Activated naive CD8-positive, alpha-beta T cell treated with anti-CD3 and anti-CD28 coated beads, Interleukin-2, amount 50 U/mL, for 24 hours (primary cell): ENCODE results near the gene MVB12B.
A peak's percentile ranks its signal among the peaks of the same experiment; 100 is the strongest.

Source experiments
- ATAC-seq: fragments of 150-1000 bp; cut with Tn5 transposase; one replicate; pipeline ENCODE4 v1.10.0; 2021
- DNase-seq: peaks from one replicate; pipeline ENCODE4 v3.0.0; 2021
- H3K27ac Mint-ChIP-seq: one replicate; pipeline ENCODE4 v1.8.0; 2021; ENCODE audit warnings: mild to moderate bottlenecking, mixed read lengths
- H3K27me3 Mint-ChIP-seq: one replicate; pipeline ENCODE4 v1.8.0; 2021; ENCODE audit warnings: mixed read lengths
- H3K36me3 Mint-ChIP-seq: one replicate; pipeline ENCODE4 v1.8.0; 2021; ENCODE audit warnings: low read depth, mixed read lengths
- H3K4me1 Mint-ChIP-seq: one replicate; pipeline ENCODE4 v1.8.0; 2021; ENCODE audit warnings: mixed read lengths
- H3K4me3 Mint-ChIP-seq: one replicate; pipeline ENCODE4 v1.8.0; 2021; ENCODE audit warnings: mild to moderate bottlenecking, moderate library complexity, mixed read lengths
- H3K9me3 Mint-ChIP-seq: one replicate; pipeline ENCODE4 v1.8.0; 2021; ENCODE audit warnings: mixed read lengths

The MVB12B gene

DNA sequence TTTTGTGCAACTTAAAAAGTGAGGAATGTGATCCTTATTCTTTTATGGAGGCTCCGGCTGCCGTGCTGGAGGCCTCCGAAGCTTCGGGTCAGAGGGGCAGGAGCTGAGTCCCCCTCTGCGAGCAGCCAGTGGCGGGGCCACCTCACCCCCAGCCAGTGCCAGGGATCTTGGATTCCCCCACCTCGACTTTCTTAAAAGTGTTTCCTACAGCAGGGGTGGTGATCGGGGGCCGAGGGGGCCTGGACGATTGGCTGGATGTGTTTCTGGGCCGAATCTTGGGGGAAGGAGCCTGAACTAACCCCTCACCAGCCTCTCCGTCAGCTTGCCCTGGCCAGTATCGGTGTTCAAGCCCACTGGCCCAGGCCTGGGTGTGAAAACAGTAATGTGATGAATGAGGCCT, 194.9 kb downstream of the MVB12B start:
- ATAC-seq (no peak), DNase-seq (no peak)
- Mint-ChIP-seq H3K27ac (no peak overlapping the region), H3K4me1 (peaks cover 55% of the 10 kb centered on the region), H3K9me3 (no peaks in the 10 kb centered on the region), H3K36me3 (no peaks in the 10 kb centered on the region), H3K27me3 (peaks cover 60% of the 10 kb centered on the region), H3K4me3 (no peak overlapping the region)

DNA sequence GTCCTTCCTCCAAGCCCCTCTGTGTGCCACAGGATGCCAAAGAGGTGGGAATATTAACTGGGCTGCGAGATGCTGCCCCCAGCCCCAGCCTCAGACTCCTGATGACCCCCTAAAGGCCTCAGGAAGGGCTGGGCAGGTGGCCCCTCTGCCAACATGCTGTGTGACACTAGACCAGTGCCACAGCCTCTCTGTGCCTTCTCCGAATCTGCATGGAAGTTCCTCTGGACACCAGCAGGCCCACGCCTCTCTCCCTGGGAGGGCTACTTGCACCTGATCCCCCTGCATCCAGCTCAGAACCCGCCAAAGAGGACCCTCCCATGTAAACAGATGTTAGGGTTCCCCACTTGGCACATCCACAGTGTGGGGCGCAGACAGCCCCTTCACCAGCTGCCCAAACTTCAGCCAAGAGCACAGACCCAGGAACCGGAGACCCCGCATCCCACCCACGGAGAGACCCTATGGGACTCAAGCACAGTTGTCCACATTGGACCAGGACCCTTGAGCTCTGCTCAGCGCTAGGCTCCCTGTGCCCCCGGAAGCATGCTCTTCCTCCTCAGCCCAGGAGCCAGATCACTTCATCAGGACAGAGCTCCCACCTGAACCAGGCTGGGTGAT, 195.5 kb downstream of the MVB12B start:
- Mint-ChIP-seq H3K36me3 (no peaks in the 10 kb centered on the region), H3K4me1 (peaks cover 50% of the 10 kb centered on the region), H3K27me3 (peaks cover 55% of the 10 kb centered on the region), H3K27ac (no peak overlapping the region), H3K9me3 (no peaks in the 10 kb centered on the region), H3K4me3 (no peak overlapping the region)
- no peak for DNase-seq
- no peak for ATAC-seq

DNA sequence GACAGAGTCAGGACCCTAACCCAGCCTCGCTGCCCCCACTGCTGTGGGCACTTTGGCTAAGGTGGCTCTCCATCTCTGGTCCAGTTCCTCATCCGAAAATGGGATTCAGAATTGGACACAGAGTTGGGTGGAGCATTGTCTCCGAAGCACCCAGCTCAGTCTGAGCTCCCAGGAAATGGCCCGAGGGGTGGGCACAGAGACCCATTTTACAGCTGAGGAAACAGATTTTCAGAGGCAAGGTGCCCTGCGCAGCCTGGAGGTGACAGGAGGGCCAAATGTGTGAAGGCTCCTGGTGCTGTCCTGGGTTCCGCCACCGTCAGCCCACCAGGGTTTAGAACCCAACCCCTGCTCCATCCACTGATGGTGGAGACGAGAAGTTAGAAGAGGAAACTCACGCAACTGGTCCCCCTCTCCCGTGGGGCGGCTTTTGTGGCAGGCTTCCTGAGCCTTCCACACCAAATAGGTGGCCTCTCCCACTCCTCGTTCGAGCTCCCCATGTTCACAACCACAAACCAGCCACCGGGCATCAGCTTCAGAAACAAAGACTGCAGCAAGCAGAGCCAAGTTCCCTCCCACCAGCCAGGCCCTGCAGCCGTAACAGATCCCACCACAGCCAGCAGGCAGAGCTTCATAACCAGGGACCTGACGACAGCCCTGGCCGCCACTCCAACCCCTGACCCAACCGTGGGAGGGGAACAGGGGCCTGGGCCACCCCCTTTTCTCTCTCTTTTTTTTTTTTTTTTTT, 196.2 kb downstream of the MVB12B start:
- ATAC-seq (no peak), DNase-seq (no peak)
- no peaks in the 10 kb centered on the region for H3K36me3 Mint-ChIP-seq
- peaks cover 43% of the 10 kb centered on the region for H3K4me1 Mint-ChIP-seq
- no peak overlapping the region for H3K27ac Mint-ChIP-seq
- H3K9me3 Mint-ChIP-seq, result no peaks in the 10 kb centered on the region
- no peak overlapping the region for H3K4me3 Mint-ChIP-seq
- peaks cover 52% of the 10 kb centered on the region for H3K27me3 Mint-ChIP-seq

DNA sequence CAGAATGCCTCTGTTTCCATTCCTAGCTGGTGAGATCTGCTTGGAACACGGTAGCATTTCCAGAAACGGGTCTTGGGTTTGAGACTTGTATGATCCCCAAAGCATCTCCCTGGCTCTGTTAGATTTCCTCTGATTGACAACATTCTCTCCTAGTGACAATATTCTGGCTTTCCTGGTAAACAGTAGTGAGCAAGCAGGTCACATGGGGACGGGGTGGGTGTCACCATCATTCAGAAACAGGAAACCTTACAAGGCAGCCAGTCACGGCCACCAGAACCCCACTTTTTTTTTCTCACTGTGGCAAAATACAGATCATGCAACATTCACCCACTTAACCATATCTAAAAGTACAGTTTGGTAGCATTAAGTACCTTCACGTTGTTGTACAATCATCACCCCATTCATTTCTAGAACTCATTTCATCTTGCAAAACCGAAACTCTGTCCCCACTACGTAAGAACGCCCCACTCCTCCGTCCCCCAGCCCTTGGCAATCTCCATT, 197.0 kb downstream of the MVB12B start:
- peak overlapping the region; percentile 50 for H3K4me3 Mint-ChIP-seq
- peaks cover 44% of the 10 kb centered on the region for H3K27me3 Mint-ChIP-seq
- DNase-seq, result peak; percentile 41
- peak; percentile 75 for ATAC-seq
- no peaks in the 10 kb centered on the region for H3K9me3 Mint-ChIP-seq
- H3K36me3 Mint-ChIP-seq, result no peaks in the 10 kb centered on the region
- peak overlapping the region; percentile 12 for H3K27ac Mint-ChIP-seq
- peaks cover 34% of the 10 kb centered on the region for H3K4me1 Mint-ChIP-seq

DNA sequence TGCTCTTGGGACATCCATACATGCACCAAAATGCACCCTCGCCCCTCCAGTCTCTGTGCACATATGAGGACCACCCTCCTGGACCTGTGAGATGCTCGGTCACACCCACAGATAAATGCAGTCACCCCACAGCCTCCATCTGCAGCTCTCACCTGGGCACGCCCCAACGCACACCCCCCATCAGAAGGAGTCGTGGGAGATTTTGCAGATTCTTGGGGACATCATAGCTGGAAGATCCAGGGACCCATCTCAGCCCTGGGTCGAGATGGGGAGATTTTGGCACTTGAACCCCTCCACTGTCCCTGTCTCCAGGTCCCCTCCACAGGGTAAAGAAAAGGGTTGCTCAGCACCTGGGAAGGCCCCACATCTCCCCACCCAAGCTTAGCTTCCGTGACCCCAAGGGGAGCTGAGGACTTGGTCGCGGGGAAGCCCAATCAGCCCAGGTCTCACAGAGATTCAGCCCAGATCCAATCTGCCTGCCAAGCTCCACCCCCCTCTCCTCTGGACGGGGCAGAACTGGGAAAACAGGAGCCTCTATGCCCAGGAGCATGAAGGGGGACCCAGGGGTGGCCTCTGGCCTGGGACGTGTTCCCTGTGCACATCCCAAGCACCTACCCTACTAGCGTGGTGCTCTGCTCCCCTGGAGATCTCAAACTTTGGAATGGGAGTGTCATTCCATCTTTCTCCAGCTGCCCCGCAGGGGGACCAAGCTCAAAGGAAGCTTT, 197.9 kb downstream of the MVB12B start:
- no peaks in the 10 kb centered on the region for H3K36me3 Mint-ChIP-seq
- no peak overlapping the region for H3K27ac Mint-ChIP-seq
- H3K27me3 Mint-ChIP-seq, result peaks cover 36% of the 10 kb centered on the region
- no peak overlapping the region for H3K4me3 Mint-ChIP-seq
- DNase-seq, result no peak
- H3K4me1 Mint-ChIP-seq, result peaks cover 26% of the 10 kb centered on the region
- no peaks in the 10 kb centered on the region for H3K9me3 Mint-ChIP-seq
- ATAC-seq, result no peak

DNA sequence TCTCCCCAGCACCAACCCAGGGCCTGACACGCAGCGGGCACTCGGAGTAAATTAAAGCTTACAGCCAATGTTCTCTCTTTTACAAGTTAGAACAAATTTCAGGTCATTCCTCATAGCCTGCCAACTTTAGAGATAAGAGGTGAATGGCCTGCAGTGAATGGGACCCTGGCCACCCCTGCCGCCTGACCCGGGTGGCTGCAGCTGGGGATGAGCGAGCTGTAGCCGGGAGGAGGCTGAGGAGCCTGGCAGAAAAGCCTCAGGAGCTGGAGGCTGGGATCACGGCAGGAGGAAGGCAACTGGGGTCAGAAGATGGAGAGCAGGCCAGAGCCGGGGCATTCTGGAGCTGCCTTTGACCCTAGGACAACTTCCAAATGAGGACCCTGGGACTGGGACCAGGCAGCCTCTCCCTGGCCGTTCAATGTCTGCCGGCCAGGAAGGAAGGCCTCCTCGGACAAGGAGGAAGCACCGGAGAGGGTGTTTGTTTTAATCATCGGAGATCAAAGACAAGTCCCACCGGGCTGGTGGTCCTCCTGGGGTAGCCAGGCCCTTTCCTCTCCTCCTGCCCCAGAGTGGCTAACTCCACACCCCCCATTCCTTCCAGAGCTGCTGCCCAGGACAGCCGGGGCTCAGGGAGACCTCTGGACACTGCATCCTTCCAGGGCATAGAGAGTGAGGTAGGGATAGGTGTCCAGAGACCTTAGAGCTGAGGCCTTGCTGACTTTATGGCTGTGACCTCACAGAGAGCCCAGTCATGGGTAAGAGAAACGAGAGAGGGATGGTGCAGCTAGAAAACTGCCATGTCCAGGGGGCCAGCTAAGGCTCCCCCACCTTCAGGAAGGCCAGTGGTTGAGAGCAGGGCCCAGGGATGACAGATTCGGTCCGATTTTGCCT, 199.8 kb downstream of the MVB12B start:
- peaks cover 26% of the 10 kb centered on the region for H3K27me3 Mint-ChIP-seq
- peaks cover 22% of the 10 kb centered on the region for H3K4me1 Mint-ChIP-seq
- no peak overlapping the region for H3K4me3 Mint-ChIP-seq
- DNase-seq, result no peak
- no peaks in the 10 kb centered on the region for H3K36me3 Mint-ChIP-seq
- no peak for ATAC-seq
- no peak overlapping the region for H3K27ac Mint-ChIP-seq
- no peaks in the 10 kb centered on the region for H3K9me3 Mint-ChIP-seq

DNA sequence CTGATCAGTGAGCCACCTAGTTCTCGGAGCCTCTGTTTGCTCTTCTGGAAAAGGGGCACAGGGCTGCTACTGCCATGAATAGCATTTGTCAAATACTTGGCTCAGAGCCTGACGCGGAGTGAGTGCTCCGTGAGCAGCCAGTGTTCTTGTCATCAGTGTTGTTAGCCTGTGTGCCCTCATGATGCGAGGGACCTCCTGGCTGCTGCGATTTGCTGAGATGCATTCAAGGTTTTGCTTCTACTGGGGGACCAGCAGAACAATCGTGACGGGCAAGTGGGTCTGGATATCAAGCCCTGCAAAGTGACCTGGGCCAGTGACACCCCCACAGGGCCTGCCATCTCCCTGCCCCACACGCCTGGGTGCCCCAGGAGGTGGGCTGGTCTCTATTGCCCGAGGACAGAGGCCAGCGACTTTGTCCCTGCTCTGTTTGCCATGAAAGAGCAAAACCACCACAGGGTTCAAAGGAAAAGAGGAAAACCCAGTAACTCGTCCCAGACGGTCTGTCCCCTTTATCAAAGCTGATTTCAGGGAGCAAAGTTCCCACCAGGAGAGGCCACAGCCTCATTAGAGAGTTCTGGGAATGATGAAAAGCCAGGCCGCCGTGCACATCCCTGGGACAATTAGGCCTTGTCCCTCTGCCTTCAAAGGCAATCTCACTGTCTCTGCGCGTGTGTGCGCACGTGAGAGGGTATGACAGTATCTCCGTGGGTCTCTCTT, 200.6 kb downstream of the MVB12B start:
- no peak overlapping the region for H3K4me3 Mint-ChIP-seq
- peaks cover 24% of the 10 kb centered on the region for H3K27me3 Mint-ChIP-seq
- no peaks in the 10 kb centered on the region for H3K36me3 Mint-ChIP-seq
- H3K4me1 Mint-ChIP-seq, result peaks cover 22% of the 10 kb centered on the region
- DNase-seq, result no peak
- H3K27ac Mint-ChIP-seq, result no peak overlapping the region
- no peaks in the 10 kb centered on the region for H3K9me3 Mint-ChIP-seq
- ATAC-seq, result no peak

DNA sequence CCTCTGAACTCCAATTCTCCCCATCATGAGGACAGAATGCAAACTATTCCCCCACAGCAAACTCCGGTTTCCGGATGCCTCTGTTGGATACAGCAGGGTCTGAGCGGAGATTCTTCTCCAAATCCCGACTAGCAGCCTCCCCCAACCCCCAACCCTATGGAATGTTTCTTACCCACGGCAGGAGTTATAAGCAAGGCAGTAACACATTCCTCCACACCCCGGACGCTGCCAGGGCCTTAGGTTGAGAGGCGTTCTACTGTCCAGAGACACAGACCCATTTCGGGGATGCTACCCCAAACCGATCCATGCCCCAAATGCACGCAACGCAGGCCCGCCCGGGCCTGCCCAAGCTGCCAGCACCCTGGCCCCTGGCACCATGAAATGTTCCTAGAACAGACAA, 201.5 kb downstream of the MVB12B start:
- Mint-ChIP-seq H3K9me3 (no peaks in the 10 kb centered on the region), H3K27ac (no peak overlapping the region), H3K4me1 (peaks cover 16% of the 10 kb centered on the region), H3K4me3 (no peak overlapping the region), H3K36me3 (no peaks in the 10 kb centered on the region), H3K27me3 (peaks cover 20% of the 10 kb centered on the region)
- ATAC-seq, result no peak
- DNase-seq, result no peak

DNA sequence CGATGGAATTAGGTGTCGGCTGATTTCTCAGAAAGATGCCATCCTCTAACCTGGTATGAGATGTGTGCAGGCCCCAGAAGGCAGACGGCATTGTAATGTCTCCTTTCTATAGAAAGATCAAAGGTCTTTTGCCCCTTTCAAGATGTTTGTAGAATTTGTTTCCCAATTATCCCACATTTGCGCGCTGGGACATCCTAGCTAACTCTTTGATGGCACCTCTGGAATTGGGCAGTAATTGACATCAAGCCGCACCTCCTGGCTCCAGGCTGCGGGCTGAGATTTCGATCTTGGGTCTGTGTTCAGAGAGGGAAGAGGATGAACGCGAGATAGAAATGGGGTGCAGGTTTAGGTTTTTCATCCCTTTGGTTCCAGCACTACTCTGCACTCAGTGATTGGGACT, 202.3 kb downstream of the MVB12B start:
- DNase-seq, result no peak
- no peak overlapping the region for H3K4me3 Mint-ChIP-seq

DNA sequence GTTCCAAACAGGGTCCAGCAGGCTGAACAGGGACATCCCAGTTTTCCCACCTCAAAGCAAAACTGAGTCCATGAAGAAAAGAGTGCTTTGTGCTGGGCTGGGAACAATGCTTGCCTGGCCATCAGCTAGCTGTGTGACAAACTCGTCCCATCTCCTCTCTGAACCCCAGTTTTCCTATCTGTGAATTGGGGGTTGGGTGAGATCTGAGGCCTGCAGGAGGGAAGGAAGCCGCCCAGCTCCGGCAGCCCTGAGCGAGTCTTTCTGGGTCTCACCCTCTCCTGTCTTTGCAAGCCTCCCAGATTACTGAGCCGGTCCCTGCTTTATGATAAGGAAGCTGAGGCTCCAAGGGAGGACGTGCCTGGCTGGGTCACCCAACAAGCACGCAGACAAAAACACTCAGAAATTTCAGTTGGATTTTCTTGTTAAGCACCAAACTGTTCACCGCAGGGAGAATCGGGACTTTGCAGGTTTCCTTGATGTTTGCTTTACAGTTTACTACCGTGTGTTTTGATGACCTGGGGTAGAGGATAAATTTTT, 204.5 kb downstream of the MVB12B start:
- no peak overlapping the region for H3K4me3 Mint-ChIP-seq
- no peak for DNase-seq
- no peak for ATAC-seq
- no peak overlapping the region for H3K27ac Mint-ChIP-seq
- H3K4me1 Mint-ChIP-seq, result no peaks in the 10 kb centered on the region
- no peaks in the 10 kb centered on the region for H3K36me3 Mint-ChIP-seq
- H3K27me3 Mint-ChIP-seq, result peaks cover 5% of the 10 kb centered on the region
- H3K9me3 Mint-ChIP-seq, result no peaks in the 10 kb centered on the region

More for the DNA sequence above, 202.3 kb downstream of the MVB12B start:
- H3K4me1 Mint-ChIP-seq, result peaks cover 8% of the 10 kb centered on the region
- H3K9me3 Mint-ChIP-seq, result no peaks in the 10 kb centered on the region
- ATAC-seq, result no peak
- H3K27ac Mint-ChIP-seq, result no peak overlapping the region
- no peaks in the 10 kb centered on the region for H3K36me3 Mint-ChIP-seq
- H3K27me3 Mint-ChIP-seq, result peaks cover 13% of the 10 kb centered on the region

DNA sequence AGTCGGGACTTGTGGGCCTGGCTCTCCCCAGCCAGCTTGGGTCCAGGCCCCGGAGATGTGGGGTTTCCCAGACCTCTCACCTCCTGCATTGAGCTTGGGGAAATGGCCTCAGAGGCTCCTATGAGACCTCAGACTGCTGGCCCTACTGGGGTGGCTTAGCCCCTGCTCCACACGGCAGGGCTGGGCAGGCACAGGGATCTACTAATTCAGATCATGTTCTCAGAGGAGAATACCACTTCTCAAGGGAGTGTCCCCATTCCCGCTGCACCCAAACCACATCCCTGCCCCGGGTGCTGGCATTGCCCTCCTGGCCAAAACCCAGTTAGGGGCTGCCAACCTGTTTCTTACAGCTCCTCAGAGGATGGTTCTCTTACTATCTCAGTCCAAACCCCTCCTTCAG, 205.0 kb downstream of the MVB12B start:
- H3K27ac Mint-ChIP-seq, result no peak overlapping the region
- no peak for ATAC-seq

DNA sequence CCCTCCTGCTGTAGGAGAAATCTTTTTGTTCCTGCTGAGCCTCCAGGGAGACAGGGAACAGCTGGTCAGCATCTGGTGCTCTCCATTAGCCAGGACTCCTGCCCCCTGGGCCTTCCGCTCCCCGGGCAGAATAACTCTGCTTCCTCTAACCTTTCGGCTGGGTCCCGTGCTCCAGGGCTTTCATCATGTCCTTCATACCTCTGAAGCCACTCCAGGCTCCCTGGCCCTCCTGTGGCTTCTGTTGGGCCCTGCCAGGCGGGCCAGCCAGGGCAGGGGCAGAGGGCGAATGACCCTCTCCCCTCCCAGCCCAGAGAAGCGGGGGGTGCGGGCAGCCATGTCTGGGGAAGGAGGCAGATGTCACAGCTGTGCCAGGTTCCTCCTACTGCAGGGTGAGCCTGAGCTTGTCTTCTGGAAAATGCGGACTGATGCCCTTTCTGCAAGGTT, 205.4 kb downstream of the MVB12B start:
- Mint-ChIP-seq H3K27me3 (peaks cover 5% of the 10 kb centered on the region), H3K27ac (no peak overlapping the region), H3K36me3 (no peaks in the 10 kb centered on the region), H3K9me3 (no peaks in the 10 kb centered on the region), H3K4me3 (no peak overlapping the region), H3K4me1 (no peaks in the 10 kb centered on the region)
- ATAC-seq, result no peak
- DNase-seq, result no peak

More for the DNA sequence above, 205.0 kb downstream of the MVB12B start:
- H3K36me3 Mint-ChIP-seq, result no peaks in the 10 kb centered on the region
- no peaks in the 10 kb centered on the region for H3K9me3 Mint-ChIP-seq
- DNase-seq, result no peak
- H3K4me1 Mint-ChIP-seq, result no peaks in the 10 kb centered on the region
- peaks cover 5% of the 10 kb centered on the region for H3K27me3 Mint-ChIP-seq
- no peak overlapping the region for H3K4me3 Mint-ChIP-seq

DNA sequence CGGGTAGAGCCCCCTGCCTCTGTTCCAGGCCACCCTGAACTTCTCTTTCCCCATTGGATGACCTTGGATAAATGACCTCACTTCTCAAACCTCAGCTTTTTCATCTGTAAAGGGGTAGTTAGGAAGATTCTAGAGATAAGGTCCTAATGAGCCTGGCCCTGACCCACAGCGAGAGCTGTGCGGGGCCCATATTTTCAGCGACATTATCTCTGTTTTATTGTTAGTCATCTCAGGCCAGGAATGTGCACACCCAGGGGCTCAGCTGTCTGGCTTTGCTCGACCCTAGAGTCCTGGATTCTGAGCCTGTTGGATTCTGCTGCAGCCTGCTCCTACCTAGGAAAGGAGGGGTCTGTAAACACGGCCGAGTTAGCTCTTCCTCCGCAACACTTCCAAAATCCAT, 205.9 kb downstream of the MVB12B start:
- H3K4me3 Mint-ChIP-seq, result no peak overlapping the region
- H3K36me3 Mint-ChIP-seq, result no peaks in the 10 kb centered on the region
- no peaks in the 10 kb centered on the region for H3K9me3 Mint-ChIP-seq
- H3K27ac Mint-ChIP-seq, result no peak overlapping the region
- DNase-seq (no peak), ATAC-seq (no peak)
- H3K4me1 Mint-ChIP-seq, result no peaks in the 10 kb centered on the region
- peaks cover 5% of the 10 kb centered on the region for H3K27me3 Mint-ChIP-seq
